Erythroblast (primary cell): ENCODE data around the gene PRRT2.

Experiments used
- GATA1 ChIP-seq: IDR thresholded peaks from 2 replicates; pipeline ENCODE4 v1.6.1; 2011; ENCODE audit warnings: low read depth, mild to moderate bottlenecking, control low read depth, low read length, moderate library complexity
- POLR2A ChIP-seq: IDR thresholded peaks from 2 replicates; pipeline ENCODE4 v1.6.1; 2011; ENCODE audit warnings: mild to moderate bottlenecking, low read length

DNA sequence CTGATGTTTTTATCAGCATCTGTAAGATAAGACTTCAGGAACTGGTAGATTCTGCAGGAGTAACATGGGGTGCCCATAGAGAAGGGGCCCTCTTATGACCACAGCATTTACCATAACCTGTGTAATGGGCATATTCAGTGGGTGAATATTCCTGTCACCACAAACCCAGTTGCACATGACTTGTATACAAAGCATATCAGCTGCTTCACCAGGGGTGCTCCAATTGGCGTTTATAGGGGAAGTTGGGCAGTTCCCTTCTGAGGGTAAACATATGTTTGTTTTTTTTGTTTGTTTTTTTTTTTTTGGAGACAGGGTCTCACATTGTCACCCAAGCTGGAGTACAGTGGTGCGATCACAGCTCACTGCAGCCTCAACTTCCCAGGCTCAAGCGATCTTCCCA lies 45.4 kb upstream of the PRRT2 start:
- TF ChIP-seq POLR2A (no peak), GATA1 (no peak)
